HUDEP-2 (cell line): ENCODE results near the gene SCAMP5.

ENCODE experiments used
- DNase-seq, 76 experiments: peaks; one replicate each; lab custom pipeline; 2025; ENCODE audit not compliant: unreplicated experiment in 76 of 76; lab: John Stamatoyannopoulos, UW

SCAMP5 gene, protein sequence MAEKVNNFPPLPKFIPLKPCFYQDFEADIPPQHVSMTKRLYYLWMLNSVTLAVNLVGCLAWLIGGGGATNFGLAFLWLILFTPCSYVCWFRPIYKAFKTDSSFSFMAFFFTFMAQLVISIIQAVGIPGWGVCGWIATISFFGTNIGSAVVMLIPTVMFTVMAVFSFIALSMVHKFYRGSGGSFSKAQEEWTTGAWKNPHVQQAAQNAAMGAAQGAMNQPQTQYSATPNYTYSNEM

DNA sequence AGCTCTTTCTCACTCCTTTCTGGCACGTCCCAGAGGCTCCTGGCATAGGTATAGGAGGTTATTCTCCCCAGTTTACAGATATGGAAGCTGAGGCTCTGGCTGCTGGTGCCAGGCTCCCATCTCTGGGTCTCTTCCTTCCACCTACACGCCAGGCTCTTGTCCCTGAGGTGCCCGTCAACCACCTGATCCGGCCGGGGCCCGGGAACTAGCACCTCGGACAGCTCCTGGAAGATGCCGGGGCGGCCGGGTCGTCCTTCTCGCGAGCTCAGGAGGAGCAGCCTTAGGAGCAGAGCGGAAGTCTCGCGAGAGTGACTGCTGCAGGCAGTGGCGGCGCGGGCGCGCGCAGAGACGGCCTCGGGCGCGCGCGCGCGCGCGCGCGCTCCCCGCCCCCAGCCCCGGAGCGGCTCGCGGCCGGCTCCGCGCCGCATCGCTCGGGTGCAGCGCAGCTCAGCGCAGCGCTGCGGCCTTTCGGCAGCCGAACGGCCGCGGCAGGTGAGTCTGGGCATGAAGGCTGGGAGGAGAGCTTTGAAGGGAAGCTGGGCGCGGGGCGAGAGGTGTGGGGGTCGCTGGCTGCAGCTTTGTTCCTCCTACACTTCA, at the start of gene SCAMP5:
TSS of gene SCAMP5 (plus strand) at position 382 of the 597 bp plus-strand sequence. CDS start 16,277 bp downstream, outside the sequence.
- peak in 75 of 76 experiments; percentile 5 to 95 (median 85) for DNase-seq

DNA sequence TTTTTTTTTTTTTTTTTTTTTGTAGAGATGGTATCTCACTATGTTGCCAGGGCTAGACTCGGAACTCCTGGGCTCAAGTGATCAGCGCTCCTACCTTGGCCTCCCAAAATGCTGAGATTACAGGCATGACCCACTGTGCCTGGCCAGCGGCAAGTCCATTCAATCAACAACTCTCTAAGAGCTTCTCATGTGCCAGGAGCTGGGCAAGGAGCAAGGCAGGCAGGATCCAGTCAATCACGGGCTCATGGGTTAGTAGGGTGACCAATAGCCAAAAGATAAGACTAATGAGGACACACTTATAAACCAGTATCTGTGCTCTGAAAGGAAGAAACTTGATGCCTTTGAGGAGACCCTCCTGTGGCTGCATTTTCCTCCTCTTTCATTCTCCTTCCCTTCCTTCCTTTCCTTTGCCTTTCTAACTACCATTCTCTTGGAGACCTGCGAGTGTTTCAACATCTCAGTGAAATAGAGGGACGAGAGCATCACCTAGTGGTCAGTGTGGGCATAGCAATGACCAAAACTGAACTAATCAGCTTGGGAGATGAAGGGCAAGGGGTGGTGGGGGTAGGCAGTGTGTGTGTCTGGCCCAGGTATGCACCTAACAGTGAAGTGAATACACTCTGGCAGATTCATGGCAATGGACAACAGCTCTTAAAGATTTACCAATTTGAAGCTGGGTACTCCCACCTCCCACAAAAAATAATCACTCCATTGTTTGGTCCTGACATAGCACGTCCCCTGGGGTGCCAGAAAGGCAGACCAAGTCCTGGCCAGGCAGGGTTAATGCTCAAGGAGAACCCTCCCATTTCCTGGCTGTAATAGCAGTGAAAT, 45.1 kb upstream of the SCAMP5 start:
- peak in 61 of 76 experiments; percentile 4 to 80 (median 52) for DNase-seq

DNA sequence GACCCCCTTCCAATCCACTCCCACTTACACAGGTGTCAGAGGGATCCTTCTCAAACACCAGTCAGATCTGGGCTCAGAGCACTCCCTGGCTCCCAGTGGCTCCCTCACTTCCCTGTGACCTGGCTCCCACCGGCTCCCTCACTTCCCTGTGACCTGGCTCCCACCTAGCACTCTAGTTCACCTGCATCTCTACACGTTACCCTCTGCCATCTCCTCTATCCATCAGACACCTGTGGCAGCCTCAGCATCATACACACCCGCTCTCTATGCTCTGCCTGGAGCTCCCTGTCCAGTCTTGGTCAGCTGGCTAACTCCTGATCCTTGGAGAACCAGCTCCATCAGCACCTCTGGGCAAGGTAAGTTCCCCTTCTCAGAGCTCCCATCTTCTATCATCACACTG, 44.4 kb upstream of the SCAMP5 start:
- DNase-seq, result no peak

DNA sequence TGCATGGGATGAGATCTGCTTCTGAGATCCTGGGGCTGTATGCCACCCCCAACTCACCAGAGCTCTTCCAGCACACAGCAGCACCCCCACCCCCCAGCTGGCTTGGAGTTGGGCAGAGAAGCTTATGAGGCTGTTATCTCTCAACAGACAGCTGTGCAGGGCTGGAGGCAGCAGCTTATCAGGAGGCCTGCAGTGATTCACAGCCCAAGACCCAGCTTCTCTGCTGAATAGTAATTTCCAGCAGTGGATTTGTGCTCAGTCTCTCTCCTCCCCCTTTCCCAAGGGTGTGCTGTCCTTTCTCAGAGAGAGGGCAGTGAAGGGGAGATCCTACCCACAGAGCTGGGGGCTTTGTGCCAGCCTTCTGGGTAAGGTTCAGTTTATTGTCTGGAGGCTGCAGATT, 40.8 kb upstream of the SCAMP5 start:
- DNase-seq, result peak in 74 of 76 experiments; percentile 46 to 92 (median 80)

DNA sequence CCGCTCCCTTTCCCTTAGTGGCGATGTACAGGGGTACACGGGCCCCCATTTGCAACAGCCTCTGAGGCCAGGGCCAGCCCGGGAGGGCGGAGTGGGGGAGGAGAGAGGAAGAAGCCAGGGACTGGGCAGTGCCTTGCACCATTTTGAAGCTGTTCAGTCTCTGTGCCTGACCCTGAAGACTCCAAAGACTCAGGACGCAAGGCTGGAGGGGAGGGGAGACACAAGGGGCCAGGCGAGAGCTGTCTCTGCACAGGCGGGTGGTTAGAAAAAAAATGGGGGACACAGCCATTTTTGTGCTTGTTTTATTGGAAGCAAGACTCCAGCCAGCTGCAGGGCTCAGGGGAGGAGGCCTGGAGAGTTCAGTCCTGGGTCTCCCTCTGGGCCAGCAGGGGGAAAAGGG, 40.3 kb upstream of the SCAMP5 start:
- DNase-seq, result peak in 1 of 76 experiments; percentile 46

DNA sequence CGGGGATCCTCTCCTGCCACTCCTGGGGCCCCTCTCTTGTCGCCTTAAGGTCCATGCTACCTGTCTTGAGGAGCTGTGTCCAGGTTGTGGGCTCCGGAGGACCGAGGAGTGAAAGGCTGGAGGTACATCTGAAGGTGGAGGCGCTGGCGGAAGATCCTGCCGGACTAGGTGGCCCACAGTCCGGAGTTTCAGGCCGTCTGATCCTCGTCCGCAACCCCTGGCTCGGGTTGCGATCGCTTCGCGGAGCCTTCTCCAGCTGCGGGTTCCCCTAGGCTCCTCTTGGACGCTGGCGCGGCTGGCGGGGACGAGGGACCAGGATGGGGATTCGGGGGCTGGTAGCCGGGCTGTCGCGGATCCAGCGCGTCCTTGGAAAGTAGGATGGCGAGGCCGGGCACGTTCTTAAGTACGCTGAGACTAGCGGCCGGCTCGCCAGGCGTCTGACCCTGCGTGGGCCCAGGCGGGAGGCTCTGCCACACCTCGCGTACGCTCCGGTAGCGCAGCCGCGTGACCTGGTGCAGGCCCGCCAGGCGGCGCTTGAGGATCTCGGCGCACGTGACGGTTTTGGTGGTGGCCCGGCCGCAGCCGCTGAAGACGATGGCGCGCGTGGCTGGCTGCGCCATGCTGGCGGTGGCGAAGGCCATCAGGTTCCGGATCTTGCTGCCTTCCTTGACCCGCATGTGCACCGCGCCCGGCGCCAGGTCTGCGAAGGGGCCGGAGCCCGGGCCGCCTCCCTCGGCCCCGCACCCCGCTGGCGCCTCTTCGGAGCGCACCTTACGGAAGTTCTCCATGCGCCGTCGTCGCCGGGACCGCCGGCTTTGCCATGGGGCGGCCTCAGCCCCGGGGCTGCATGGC, 39.3 kb upstream of the SCAMP5 start:
- DNase-seq, result peak in 71 of 76 experiments; percentile 20 to 82 (median 67)

DNA sequence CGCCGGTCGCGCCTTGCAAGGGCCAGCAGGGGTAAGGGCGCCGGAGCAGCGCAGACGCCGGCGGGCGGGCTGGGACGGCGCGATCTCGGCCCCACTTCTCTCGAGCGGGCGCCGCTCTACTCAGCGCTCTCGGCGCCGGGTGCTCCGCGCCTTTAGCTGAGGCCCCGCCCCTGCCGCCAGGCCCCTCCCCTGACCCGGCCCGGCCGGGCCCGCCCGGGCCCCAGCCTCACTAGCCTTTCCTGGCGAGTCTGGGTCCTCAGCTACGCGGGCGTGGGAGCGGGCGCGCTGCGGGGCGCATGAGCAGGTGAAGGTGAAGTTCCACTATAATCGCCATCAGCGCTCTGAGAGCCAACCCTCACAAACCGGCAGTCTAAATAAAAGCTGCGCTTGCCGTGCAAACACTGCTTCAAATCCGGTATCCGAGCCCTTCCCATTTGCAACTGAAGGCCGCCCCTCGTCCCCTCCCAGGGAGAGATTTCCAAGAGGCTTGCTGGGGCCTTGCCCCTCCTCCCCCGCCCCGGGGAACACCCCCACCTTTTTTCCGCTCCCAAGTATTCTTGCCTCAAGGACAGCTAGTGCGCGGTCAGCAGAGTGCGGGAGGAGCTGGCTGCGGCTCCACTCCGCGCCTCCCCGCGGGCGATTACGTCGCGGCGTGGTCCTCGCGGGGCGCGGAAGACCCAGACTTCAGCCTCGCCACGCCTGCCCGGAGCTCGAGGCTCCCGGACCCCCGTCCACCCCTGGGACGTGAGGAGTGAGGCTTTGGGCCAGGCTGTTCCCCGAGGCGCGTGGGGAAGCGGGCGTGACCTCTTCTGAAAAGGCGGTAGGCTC, 38.5 kb upstream of the SCAMP5 start, which contains the start of gene RPP25:
TSS of gene RPP25 (minus strand) at position 125 of the 828 bp plus-strand sequence. CDS start 189 bp downstream, outside the sequence.
- DNase-seq, result peak in 62 of 76 experiments; percentile 10 to 76 (median 56)

DNA sequence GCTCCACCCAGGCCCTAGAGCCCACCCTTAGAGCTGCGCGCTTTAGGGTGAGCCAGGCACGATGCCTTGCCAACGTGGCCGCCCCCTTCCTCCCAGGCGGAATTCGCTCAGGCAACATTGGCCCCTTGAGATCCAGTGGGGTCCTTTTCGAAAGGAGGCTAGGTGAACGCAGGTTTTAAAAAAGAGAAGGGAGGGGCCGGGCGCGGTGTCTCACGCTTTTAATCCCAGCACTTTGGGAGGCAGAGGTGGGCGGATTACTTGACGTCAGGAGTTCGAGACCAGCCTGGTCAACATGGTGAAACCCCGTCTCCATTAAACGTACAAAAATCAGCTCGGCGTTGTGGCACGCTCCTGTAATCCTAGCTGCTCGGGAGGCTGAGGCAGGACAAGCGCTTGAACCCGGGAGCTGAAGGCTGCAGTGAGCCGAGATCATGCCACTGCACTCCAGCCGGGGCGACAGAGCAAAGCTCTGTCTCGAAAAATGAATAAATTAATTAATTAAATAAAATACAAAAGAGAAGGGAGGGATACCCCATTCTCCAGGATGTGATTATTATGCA, 37.8 kb upstream of the SCAMP5 start:
- DNase-seq, result no peak

DNA sequence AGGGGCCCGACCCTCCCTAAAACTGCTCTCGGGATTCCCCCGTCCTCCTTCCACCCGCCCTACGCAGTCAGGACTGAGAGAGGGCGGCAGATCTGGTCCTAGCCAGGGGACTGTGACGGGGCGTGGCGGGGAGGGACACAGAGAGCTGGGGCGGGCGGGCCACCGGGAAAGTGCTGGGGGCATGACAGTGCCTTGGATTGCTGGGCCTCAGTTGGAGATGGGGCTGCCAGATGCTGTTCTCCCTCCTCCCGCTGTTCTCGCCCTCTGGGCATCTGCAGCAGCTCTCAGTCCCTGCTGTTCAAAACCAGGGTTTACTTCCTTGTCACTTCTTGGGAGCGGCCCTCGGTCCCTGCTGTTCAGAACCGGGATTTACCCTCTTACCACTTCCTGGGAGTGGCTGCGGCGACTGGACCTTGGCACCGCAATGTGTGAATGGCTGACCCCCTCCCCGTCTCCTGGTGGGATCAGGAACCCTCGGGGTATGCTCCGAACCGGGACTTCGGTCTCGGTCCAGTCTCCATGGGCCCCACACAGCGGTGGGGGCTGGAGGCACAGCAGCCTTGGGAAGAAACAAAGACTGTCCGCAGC, 36.9 kb upstream of the SCAMP5 start:
- peak in 5 of 76 experiments; percentile 6 to 33 (median 13) for DNase-seq

DNA sequence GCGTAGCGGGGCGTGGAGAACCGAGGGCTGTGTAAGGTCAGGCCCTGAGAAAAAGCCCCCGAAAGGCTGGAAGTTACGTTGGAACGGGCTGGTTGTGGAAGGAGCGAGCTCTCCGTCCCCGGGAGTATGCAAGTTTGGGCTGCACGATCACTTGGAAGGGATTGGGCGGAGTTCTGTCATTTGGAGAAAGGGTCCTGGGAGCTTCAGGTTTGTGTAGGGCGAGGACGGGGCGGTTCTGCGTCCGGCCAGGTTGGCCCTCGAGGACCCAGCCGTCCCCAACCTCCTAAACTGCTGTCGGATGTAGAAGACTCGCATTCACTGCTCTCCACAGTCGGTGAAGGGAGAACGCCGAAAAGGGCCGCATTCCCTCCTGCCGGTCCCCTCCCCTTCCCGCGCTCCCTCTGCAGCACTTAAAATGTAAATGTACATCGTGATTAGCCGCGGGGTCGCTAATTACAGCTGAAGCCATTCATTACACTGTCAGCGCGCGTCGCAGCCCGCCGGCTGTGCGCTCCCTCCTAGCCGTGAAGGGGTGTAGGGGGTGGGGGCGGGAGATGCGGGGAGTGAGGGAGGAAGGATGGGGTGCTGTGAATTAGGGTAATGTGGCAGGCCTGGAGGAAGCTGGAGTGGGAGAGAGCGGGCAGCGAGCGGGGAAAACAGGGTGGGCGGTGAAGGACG, 36.3 kb upstream of the SCAMP5 start:
- DNase-seq, result no peak

DNA sequence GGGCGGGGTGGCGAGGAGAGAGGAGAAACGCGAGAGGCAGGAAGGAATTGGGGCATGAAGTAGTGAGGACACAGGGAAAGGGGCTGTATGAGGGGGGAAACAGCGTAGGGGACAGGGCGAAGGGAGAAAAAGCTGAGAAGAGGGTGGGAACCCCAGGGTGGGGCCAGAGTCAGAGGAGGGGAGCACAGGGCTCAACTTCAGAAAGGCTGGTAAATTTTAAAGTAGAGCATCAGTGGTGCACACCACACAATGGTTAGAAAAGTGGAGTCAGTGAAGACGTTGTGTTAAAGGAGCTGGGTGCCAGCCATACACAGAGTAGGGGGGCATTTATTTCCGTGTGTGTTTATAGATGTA, 35.8 kb upstream of the SCAMP5 start:
- no peak for DNase-seq

DNA sequence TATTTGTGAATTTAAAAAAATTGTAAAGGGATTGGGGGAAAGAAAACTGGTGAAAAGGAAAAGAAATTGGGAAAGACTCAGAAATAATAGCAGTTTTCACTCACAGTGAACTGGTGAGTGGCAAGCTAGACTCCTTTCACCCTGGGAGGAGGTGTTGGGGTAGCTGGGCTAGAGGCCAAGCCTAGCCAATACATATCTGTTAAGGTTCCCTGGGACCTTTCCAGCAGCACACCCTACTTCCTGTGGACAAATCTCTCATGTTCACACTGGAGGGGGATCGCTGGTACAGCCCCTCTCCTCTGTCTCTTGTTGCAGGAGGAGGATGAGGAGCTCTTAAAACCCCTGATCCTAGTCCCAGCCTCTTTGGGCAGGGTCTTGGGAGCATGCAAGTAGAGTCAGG, 35.1 kb upstream of the SCAMP5 start:
- DNase-seq, result no peak

DNA sequence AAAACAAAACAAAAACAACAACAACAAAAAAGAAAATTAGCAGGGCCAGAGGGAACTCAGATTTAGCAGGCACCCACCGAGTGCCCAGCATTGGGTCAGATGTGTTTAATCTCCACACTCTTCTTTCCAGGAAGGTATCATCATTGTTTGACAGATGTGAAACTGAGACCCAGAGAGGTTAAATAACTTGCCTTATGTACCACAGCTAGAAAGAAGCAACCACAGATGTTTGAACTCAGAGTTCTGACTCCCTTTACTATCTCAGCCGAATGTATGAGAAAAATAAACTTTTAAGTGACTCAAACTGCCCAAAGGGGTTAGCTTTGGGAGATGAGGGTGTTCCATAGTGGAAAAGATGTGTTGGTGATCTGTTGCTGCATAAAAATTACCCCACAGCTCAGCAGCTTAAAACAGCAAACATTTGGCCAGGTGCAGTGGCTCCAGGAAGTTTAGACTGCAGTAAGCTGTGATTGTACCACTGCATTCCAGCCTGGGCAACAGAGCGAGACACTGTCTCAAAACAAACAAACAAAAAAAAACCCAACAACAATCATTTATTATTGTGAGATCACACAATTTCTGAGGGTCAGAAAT, 34.3 kb upstream of the SCAMP5 start:
- DNase-seq, result no peak

DNA sequence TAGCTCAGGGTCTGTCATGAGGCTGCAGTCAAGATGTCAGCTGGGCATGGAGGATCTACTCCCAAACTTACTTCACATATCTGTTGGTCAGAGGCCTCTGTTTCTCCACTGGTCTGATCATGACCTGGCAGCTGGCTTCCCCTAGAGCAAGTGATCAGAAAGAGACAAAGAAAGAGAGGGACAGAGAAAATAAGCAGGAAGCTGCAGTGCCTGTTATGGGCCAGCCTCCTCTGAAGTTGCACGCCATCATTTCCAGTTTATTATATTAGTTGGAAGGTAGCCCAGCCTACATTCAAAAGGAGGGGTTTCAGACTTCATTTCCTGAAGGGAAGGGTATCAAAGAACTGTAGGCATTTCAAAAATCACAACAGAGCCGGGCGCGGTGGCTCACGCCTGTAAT, 33.7 kb upstream of the SCAMP5 start:
- no peak for DNase-seq

DNA sequence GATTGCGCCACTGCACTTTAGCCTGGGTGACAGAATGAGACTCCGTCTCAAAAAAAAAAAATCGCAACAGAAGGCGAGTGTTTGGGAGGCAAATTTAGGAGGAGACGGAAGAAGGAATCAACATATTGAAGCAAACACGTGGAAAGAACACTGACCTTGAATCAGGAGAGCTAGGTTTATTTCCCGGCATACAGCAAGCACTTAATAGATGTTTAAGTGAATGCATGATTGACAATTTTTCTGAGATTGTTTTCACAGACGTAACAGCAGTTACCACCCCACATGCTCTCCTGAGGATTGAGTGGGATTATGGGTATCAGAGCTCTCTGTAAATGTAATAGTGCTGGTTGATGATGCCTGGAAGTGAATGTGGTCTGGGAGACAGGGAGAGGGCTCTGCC, 33.1 kb upstream of the SCAMP5 start:
- DNase-seq, result no peak

DNA sequence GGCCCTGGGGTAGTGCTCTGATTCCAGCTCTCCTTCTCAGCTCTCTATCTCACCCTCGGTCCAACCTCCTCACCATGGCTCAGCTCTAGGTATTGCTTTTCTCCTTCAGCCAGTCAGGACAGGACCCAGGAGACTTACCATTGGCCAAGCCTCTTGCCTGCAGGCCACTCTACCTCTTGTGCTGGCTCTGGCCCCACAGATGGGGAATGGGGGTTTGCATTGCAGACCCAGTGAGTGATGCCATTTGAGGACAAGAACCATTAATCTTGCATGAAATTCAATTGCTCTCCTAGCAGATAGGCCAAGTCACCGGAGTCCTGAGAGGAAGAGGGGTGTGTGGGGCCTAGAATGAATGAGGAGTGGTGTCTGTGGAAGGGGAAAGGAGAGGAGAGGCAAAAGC, 32.7 kb upstream of the SCAMP5 start:
- no peak for DNase-seq

DNA sequence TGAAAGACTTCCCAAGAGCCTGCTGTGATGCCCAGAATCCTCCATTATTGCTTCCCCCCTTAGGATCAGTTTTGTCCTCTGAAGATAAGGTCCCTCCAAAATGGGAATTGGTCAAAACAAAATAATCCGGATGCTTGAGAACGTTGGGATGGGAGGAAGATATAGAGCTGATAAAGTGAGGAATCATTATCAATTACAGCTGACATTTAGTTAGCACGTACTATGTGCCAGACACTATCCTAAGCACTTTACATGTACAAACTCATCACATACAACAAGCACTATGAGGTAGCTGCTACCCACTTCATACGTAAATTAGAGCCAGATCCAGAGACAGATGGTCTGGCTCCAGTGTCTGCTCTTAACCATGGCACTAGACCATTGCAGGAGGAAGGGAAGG, 32.1 kb upstream of the SCAMP5 start:
- DNase-seq, result no peak

DNA sequence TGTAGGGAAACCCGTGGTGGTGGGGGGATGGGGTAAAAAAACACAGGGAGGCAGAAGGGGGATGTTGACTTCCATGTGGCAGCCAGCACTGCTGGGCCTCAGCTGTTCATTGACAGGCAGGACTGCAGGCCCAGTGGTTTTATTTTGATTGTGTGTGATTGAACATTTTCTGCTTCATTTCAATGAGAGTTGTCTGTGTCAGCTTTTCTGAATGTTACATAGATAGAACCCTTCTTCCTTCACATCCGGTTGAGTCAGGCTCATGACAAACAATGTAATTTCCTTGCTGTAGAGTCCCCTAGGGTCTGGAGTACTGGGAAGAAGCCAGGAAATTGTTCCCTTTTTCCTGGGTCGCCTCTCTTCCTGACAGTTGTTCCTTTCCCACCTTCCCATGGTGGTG, 30.6 kb upstream of the SCAMP5 start:
- no peak for DNase-seq
